HFF-Myc (cell line): ENCODE measurements around the gene PNPLA2.

Experiments
- DNase-seq: peaks from one replicate; pipeline ENCODE4 v3.0.0-alpha.2; 2011; ENCODE audit warnings: low read depth; ENCODE audit errors: extremely low read depth
- H3K4me3 ChIP-seq: replicated peaks from 2 replicates; pipeline ENCODE4 v1.5.1; 2011; ENCODE audit warnings: low read depth, mild to moderate bottlenecking, control low read depth, low read length
- TF ChIP-seq, protein P1 (sequence below): IDR thresholded peaks from 2 replicates; pipeline ENCODE4 v1.5.1; 2012; ENCODE audit warnings: mild to moderate bottlenecking, low read depth, low read length, control low read depth; ENCODE audit errors: missing control alignments

Gene PNPLA2

DNA sequence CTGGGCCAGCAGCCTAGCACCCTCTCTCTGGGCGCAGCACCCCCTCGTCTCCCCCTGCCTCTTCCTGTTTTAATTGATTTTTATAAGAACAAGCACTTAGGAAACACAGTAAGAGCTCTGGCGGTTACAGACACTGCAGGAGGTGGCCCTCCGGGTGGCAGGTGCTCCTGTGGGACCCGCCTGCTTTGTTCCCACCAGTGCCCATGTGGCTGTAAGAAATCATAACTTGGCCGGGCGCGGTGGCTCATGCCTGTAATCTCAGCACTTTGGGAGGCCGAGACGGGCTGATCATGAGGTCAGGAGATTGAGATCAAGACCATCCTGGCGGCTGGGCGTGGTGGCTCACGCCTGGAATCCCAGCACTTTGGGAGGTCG lies 42.4 kb downstream of the PNPLA2 start:
- DNase-seq = no peak
- H3K4me3 ChIP-seq = no peak overlapping the region
- TF ChIP-seq, protein P1, sequence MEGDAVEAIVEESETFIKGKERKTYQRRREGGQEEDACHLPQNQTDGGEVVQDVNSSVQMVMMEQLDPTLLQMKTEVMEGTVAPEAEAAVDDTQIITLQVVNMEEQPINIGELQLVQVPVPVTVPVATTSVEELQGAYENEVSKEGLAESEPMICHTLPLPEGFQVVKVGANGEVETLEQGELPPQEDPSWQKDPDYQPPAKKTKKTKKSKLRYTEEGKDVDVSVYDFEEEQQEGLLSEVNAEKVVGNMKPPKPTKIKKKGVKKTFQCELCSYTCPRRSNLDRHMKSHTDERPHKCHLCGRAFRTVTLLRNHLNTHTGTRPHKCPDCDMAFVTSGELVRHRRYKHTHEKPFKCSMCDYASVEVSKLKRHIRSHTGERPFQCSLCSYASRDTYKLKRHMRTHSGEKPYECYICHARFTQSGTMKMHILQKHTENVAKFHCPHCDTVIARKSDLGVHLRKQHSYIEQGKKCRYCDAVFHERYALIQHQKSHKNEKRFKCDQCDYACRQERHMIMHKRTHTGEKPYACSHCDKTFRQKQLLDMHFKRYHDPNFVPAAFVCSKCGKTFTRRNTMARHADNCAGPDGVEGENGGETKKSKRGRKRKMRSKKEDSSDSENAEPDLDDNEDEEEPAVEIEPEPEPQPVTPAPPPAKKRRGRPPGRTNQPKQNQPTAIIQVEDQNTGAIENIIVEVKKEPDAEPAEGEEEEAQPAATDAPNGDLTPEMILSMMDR = no peak

DNA sequence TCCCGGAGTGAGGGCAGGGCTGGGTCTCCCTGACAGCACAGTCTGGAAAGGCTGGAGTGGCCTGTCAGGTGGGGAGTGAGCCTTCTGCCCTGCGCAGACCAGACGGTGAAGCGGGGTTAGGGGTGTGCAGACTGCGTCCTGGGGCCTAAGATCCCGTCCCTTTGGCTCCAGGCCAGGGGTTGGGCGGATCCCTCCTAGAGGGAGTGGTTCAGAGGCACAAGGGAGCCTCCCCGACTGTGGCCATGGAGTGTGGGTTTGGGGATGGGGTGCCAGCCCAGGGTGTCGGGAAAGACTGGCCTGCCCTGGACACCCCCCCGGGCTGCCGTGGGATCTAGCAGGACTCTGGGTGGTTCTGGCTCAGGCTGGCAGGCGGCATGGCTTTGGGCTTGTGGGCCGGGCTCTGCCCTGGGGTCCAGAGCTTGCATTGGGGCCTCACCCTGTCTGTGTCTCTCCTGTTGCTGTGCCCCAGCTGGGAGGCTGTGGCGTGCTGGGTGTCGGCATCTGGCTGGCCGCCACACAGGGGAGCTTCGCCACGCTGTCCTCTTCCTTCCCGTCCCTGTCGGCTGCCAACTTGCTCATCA lies 43.5 kb downstream of the PNPLA2 start:
- no peak overlapping the region for H3K4me3 ChIP-seq
- TF ChIP-seq, protein P1 = no peak
- no peak for DNase-seq

GRCh38 chr11:862696-863022 lies 43.9 kb downstream of the PNPLA2 start:
- no peak for DNase-seq
- no peak overlapping the region for H3K4me3 ChIP-seq
- TF ChIP-seq, protein P1 = no peak

GRCh38 chr11:863023-863909 lies 44.6 kb downstream of the PNPLA2 start:
- TF ChIP-seq, protein P1 = no peak
- no peak for DNase-seq
- H3K4me3 ChIP-seq = no peak overlapping the region

- no peak for DNase-seq
- TF ChIP-seq, protein P1 = no peak
Observed at GRCh38 chr11:863910-864827, 45.5 kb downstream of the PNPLA2 start.

GRCh38 chr11:864898-865297 lies 46.2 kb downstream of the PNPLA2 start:
- DNase-seq = no peak
- TF ChIP-seq, protein P1 = no peak
- H3K4me3 ChIP-seq = no peak overlapping the region

More at GRCh38 chr11:863910-864827, 45.5 kb downstream of the PNPLA2 start:
- no peak overlapping the region for H3K4me3 ChIP-seq
